Heart right ventricle (tissue), 16 donors: ENCODE measurements around the gene CORO1C. TPM values are rescaled to one million over a fixed set of nuclear protein-coding genes. Genes with fewer than 3 reads are reported as not detected.
A peak's percentile ranks its signal among the peaks of the same experiment; 100 is the strongest.

ENCODE experiments used
- ATAC-seq, 8 donors: fragments of 200-7000 bp; cut with Tn5 transposase; one replicate each; pipeline ENCODE4 v1.9.1; 2020; ENCODE audit warnings: mild to moderate bottlenecking in 8 of 8, moderate library complexity in 8 of 8, moderate number of reproducible peaks in 1 of 8
- DNase-seq, 2 donors: peaks; one replicate each; pipeline ENCODE4 v3.0.0-alpha.2; 2020
- H3K27ac ChIP-seq, 10 donors: fragments of 200-600 bp; sonication (generic) in 2 of 10; one replicate each; pipeline versions ENCODE4 v1.5.0 to v1.8.0; 2020 to 2022; ENCODE audit warnings: mild to moderate bottlenecking in 3 of 10
- H3K27me3 ChIP-seq, 7 donors: fragments of 200-600 bp; one replicate each; pipeline ENCODE4 v1.8.0; 2021 to 2022; ENCODE audit warnings: mild to moderate bottlenecking in 2 of 7
- H3K36me3 ChIP-seq, 9 donors: fragments of 200-600 bp; sonication (generic) in 1 of 9; one replicate each; pipeline versions ENCODE4 v1.5.0 to v1.8.0; 2020 to 2022; ENCODE audit warnings: mild to moderate bottlenecking in 2 of 9
- H3K4me1 ChIP-seq, 9 donors: fragments of 200-600 bp; sonication (generic) in 1 of 9; one replicate each; pipeline versions ENCODE4 v1.5.0 to v1.8.0; 2020 to 2022; ENCODE audit warnings: mild to moderate bottlenecking in 4 of 9
- H3K4me3 ChIP-seq, 10 donors: fragments of 200-600 bp; sonication (generic) in 2 of 10; one replicate each; pipeline versions ENCODE4 v1.5.0 to v1.8.0; 2020 to 2022; ENCODE audit warnings: mild to moderate bottlenecking in 7 of 10, moderate library complexity in 2 of 10
- H3K9me3 ChIP-seq, 11 donors: fragments of 200-600 bp in 10 of 11; sonication (generic) in 2 of 11; one replicate each; pipeline versions ENCODE4 v1.5.0 to v1.8.0; 2013 to 2022; ENCODE audit warnings: mild to moderate bottlenecking in 2 of 11, control low read depth in 1 of 11, moderate library complexity in 1 of 11
- WGBS, 2 donors: extraction: QIAGEN DNeasy Blood & Tissue Kit; methylation state at CpG; one replicate each; pipeline ENCODE4 v1.1.7; 2013; ENCODE audit warnings: inconsistent platforms in 1 of 2; 5-methylcytosine and 5-hydroxymethylcytosine counted together
- intact Hi-C, 10 donors: fragments of 100-400 bp; cut with DNase I; formaldehyde crosslinking; loops; one replicate each; pipeline versions ENCODE4 v1.11.1 to v1.14.2; 2022
- polyA plus RNA-seq, 2 donors: library from polyadenylated mRNA; stranded (reverse); fragments of 200-250 nt; gene quantifications; one replicate each; pipeline ENCODE4 v1.2.3, GENCODE V29; 2013
- total RNA-seq, 10 donors: library from RNA; stranded (reverse); fragmentation: NEBNext Ultra II Directional in 3 of 10; extraction: Animal tissue kit (Norgen Biotek cat#: 25700) in 3 of 10; gene quantifications; one replicate each; pipeline versions ENCODE4 v1.2.1 to v1.2.4, GENCODE V29; 2021 to 2023
- TF ChIP-seq, protein P1 (sequence below), 9 donors: fragments of 200-600 bp; sonication (generic) in 2 of 9; IDR thresholded peaks; one replicate each; pipeline versions ENCODE4 v1.5.0 to v1.8.0; 2021 to 2022; ENCODE audit warnings: antibody characterized with exemption in 9 of 9, mild to moderate bottlenecking in 5 of 9, moderate library complexity in 1 of 9
- donor health status: Arrhythmogenic right ventricular cardiomyopathy.
- donor health status: ischemic (EF 13 %, LVEDD 7.1; RV severe dilation, severe dysfunction).
- donor health status: healthy with polysubstance abuse.
- donor health status: DM: no; HTN: yes; CAD: no.
- donor health status: DM: no; HTN: no; CAD: no.
- donor health status: ischemic (EF 25% LVEDD 6.9; RV normal size, moderate dysfunction).
- donor health status: ischemic (EF 25% LVEDD 5.7; RV mildly dilated, moderate dysfunction).
- donor health status: healthy.
- donor health status: DM: yes; HTN: yes; CAD: no.
- donor health status: Ischemic cardiomyopathy.
- donor health status: ischemic (EF 35%, LVEDD 5.7; RV mildly dilated, moderate dysfunction).
- donor health status: nonischemic (EF 11% LVEDD 7.7; RV severe dilation, severe dysfunction).
- donor health status: DM: yes; HTN: yes; CAD: no.
- donor health status: PGD.
- donor health status: ischemic (EF 29% LVEDD 5.4; RV normal size, mild dysfunction).
- donor health status: nonischemic (EF 23%, LVEDD 6.1; RV moderate dilation, normal function).

CORO1C gene
- total and polyA plus RNA-seq, 12 donors = 25.5 to 88.6 (median 58.2) TPM

DNA sequence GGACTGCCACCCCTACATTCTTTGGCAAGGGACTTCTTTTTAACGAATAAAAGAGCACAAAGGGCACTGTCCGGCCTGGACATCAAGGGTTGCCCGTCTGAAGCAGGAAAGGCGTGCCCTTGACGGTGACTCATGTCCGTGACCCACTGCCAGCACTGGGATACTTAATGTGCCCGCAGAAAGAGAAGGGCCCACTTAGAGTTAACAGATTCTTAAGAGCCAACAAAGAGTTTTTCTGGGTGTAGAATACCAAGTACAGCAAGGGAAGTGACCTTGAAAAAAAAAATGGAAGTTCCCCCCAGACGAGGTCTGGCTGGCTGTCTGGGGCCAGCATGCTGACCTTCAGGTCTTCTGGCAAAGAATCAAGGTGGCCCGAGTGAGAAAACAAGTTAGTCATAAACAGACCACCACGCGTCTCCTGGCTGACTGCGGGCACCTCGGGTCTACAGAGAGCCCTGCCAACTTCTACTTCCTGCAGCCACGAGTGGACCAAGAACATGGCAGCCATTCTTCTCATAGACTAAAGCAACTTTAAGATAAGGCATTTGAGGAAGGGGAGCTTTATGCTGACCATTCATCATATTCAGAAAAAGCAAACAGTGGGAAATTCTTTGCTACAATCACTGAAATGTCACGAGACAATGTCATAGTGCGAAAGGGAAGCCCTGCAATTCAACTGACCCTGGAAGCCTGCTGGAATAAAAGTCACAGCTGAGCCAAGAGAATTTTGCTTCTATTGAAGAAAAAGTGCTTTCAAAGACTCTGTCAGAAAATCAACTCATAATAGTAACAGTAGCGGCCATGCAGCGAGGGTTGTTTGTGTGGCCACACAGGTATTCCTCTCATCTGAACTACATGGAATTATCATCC lies 87.1 kb downstream of the CORO1C start:
- 44 to 51% methylated on average over 18 of the region's 18 CpGs for WGBS, 2 donors
- Histone ChIP-seq H3K9me3 (no peaks in the 10 kb centered on the region), H3K27me3 (no peaks in the 10 kb centered on the region), H3K27ac (peak overlapping the region in 9 of 10 donors; percentile 47 to 82 (median 63)), H3K4me3 (no peak overlapping the region), H3K36me3 (peaks cover 0 to 52% (median 11%) of the 10 kb centered on the region in 9 donors), H3K4me1 (peaks cover 5 to 87% (median 49%) of the 10 kb centered on the region in 9 donors)
- no peak for DNase-seq
- peak in 7 of 8 donors; percentile 21 to 79 (median 47) for ATAC-seq
- TF ChIP-seq, protein P1, sequence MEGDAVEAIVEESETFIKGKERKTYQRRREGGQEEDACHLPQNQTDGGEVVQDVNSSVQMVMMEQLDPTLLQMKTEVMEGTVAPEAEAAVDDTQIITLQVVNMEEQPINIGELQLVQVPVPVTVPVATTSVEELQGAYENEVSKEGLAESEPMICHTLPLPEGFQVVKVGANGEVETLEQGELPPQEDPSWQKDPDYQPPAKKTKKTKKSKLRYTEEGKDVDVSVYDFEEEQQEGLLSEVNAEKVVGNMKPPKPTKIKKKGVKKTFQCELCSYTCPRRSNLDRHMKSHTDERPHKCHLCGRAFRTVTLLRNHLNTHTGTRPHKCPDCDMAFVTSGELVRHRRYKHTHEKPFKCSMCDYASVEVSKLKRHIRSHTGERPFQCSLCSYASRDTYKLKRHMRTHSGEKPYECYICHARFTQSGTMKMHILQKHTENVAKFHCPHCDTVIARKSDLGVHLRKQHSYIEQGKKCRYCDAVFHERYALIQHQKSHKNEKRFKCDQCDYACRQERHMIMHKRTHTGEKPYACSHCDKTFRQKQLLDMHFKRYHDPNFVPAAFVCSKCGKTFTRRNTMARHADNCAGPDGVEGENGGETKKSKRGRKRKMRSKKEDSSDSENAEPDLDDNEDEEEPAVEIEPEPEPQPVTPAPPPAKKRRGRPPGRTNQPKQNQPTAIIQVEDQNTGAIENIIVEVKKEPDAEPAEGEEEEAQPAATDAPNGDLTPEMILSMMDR (IDR thresholded peaks at IDR 0.05) = no peak
- intact Hi-C loops = no loop called here

DNA sequence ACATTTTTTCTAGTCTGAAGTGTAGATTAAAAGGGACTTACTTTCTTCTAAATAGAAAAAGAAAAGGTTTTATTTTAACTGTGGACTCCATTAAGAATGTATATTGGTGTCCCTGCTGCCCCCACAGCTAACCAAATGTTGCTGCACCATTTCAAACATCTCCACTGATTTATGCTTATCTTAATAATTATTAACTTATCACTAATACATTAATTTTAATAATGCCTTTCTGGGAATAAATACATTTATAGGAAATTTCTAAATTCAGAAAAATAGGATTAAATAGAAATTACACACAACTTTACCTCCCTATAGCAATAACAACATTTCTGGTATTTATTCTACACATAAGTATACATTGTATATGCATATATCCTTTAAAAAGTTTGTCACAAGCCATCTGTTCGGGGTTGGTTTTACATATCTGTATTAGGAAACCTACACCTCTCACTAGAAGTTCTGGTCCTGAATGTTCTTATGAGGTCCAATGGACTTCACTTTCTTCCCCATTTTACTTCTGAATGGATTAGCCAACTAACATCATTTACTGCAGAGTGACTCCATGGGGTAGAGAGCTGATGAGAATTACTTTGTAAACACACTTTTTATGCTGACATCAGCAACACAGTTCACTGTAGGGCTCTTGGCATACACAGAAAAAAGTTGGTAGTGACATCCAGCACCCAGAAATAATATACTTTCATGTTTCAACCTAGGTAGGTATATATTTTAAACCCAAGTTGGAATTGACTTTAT lies 88.2 kb downstream of the CORO1C start:
- TF ChIP-seq, protein P1 (IDR thresholded peaks at IDR 0.05) = no peak
- 95 to 100% methylated on average over 1 of the region's 1 CpG for WGBS, 2 donors

DNA sequence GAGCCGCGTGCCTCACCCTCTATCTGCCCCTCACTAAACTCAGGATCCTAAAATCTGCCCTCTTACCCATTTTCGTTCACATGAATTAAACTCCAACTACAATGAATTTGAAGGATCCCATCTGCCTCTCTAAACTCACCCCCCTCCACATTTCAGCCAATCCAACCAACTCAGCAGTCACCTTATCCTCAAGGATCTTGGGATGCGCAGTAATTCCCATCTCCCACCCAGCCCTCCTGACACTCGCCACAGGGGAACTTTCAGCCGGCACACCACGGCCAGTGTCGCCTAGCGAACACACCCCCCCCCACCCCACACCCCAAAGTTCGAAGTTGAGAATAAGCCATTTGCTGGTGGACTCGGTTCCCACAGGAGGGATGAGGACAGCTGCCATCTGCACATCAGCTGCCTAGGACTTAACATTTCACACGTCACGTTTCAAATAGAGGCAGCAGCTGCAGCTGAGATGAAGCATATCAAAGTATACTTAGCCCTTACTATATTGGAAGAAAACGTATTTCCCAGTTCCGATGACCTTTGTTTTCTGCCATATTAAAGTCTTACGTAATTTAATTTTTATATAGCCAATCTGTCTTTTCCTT lies 88.9 kb downstream of the CORO1C start:
- H3K27ac ChIP-seq = peak overlapping the region in 5 of 10 donors; percentile 32 to 73 (median 61)
- no peak for DNase-seq
- WGBS, 2 donors = 73 to 74% methylated on average over 16 of the region's 16 CpGs
- H3K4me3 ChIP-seq = no peak overlapping the region
- peak in 1 of 8 donors; percentile 1 for ATAC-seq
- TF ChIP-seq, protein P1 (IDR thresholded peaks at IDR 0.05) = no peak
- H3K4me1 ChIP-seq = peaks cover 13 to 87% (median 62%) of the 10 kb centered on the region in 9 donors
- H3K9me3 ChIP-seq = no peaks in the 10 kb centered on the region
- H3K27me3 ChIP-seq = no peaks in the 10 kb centered on the region
- H3K36me3 ChIP-seq = peaks cover 0 to 34% (median 0%) of the 10 kb centered on the region in 9 donors
- intact Hi-C loops = no loop called here

More for the DNA sequence above, 88.2 kb downstream of the CORO1C start:
- DNase-seq = no peak
- no peak for ATAC-seq
- H3K36me3 ChIP-seq = peaks cover 0 to 41% (median 5%) of the 10 kb centered on the region in 9 donors
- peaks cover 12 to 87% (median 59%) of the 10 kb centered on the region in 9 donors for H3K4me1 ChIP-seq
- no peaks in the 10 kb centered on the region for H3K9me3 ChIP-seq
- H3K27ac ChIP-seq = peak overlapping the region in 9 of 10 donors; percentile 47 to 82 (median 63)
- no peaks in the 10 kb centered on the region for H3K27me3 ChIP-seq
- no peak overlapping the region for H3K4me3 ChIP-seq
- intact Hi-C loops = no loop called here
